ENCODE measurements around the gene MEG3. TPM values are rescaled to one million over a fixed set of nuclear protein-coding genes. Genes with fewer than 3 reads are reported as not detected.

Gene MEG3
- total and polyA plus RNA-seq, 2 of the 8 experiments (the other 6 are each of a cell fraction or from before 2014, with no cell fraction given), result 0.17 to 1.1 TPM

DNA sequence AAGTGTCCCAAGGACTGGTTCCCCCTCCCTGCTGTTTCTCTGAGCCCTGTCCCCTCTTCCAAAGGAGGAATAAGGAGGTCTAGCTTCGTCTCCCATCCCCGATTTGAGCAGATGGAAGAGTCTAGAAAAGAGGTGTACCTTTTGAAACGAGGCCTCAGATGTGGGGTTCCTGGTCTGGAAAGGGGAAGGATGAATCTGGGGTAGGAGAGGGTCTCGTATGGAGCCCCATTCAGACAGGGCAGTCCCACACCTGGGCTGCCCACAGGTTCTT is 13.3 kb downstream of the MEG3 start:
- Histone ChIP-seq H3K4me1 (replicated peaks in 1 of 4; ENCODE audit: control insufficient read depth in 3 of 4, insufficient read depth in 4 of 4, low read length in 3 of 4) (peaks cover 0 to 33% (median 21%) of the 10 kb centered on the region in 4 experiments; a peak in 6 of 7 replicates), H3K14ac (ENCODE audit: insufficient read length) (no peak overlapping the region), H3K79me2 (ENCODE audit: control insufficient read depth in 1 of 2, insufficient read depth in 2 of 2, low read length in 2 of 2) (no peaks in the 10 kb centered on the region)

More for the DNA sequence above, 13.3 kb downstream of the MEG3 start:
- peak overlapping the region; percentile 16 for H3K4ac ChIP-seq (replicated peaks; ENCODE audit: insufficient read length, low read depth, low read length)
- no peak overlapping the region for H3K56ac ChIP-seq (replicated peaks; ENCODE audit: insufficient read length, low read depth, low read length)
- H3K36me3 ChIP-seq (ENCODE audit: control insufficient read depth in 2 of 4, insufficient read depth in 4 of 4, low read length in 3 of 4), result no peaks in the 10 kb centered on the region
- no peak overlapping the region for H3K23ac ChIP-seq (ENCODE audit: insufficient read length)
- no peaks in the 10 kb centered on the region for H3K9me3 ChIP-seq (ENCODE audit: insufficient read depth in 2 of 2, low read depth in 1 of 2, low read length in 1 of 2)
- peak overlapping the region; percentile 40; the same call in 1 of the 2 replicates for H3K27ac ChIP-seq (ENCODE audit: low read depth, low read length)
- ChIA-PET CTCF (ENCODE audit: partially characterized antibody) (interaction anchor here (1.3 to 2.4 kb wide), 4 partner anchors 9 to 110 kb away, joined by 4 to 11 read pairs (median 6); no protein-coding TSS in a partner anchor), POLR2A (ENCODE audit: partially characterized antibody) (interaction anchor here (1.0 to 1.4 kb wide), 2 partner anchors 16 to 27 kb away, joined by 3 read pairs; no protein-coding TSS in a partner anchor)
- no peak overlapping the region for H2BK15ac ChIP-seq (ENCODE audit: low read length)
- peak overlapping the region; percentile 88 for H2BK12ac ChIP-seq (ENCODE audit: low read depth, low read length)
- 0 out of 7 replicates have a peak overlapping the region, but pooled peaks of 1 of the 4 experiments have one; percentile 10 for H3K9ac ChIP-seq (replicated peaks in 1 of 4; ENCODE audit: extremely low read depth in 1 of 4, low read depth in 3 of 4, low read length in 3 of 4)
- no peak for TF ChIP-seq POLR2A (IDR thresholded peaks at IDR 0.05; ENCODE audit: control extremely low read depth in 1 of 2, low read depth in 2 of 2, low read length in 2 of 2)
- no peak for TF ChIP-seq RFX5 (IDR thresholded peaks at IDR 0.05; ENCODE audit: borderline replicate concordance, low read depth, low read length)
- TF ChIP-seq, protein P1, sequence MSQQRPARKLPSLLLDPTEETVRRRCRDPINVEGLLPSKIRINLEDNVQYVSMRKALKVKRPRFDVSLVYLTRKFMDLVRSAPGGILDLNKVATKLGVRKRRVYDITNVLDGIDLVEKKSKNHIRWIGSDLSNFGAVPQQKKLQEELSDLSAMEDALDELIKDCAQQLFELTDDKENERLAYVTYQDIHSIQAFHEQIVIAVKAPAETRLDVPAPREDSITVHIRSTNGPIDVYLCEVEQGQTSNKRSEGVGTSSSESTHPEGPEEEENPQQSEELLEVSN (IDR thresholded peaks at IDR 0.05), result no peak
- no peak for TF ChIP-seq JUN (IDR thresholded peaks at IDR 0.05; ENCODE audit: low read depth, low read length)
- TF ChIP-seq POLR2AphosphoS5 (IDR thresholded peaks at IDR 0.05; ENCODE audit: low read depth, low read length), result no peak
- H4K8ac ChIP-seq (ENCODE audit: extremely low read depth, insufficient read depth, low read length), result peak overlapping the region; percentile 83
- 0 out of 2 replicates have a peak overlapping the region, but pooled peaks have one; percentile 2 for H2BK5ac ChIP-seq (ENCODE audit: low read depth, low read length)
- 93% methylated on average over 4 of the region's 4 CpGs; no CpG with 5 or more reads in 1 of the 2 experiments for WGBS, 2 experiments (ENCODE audit: extremely low coverage in 1 of 2, insufficient coverage in 1 of 2, insufficient read length in 1 of 2, insufficient replicate concordance in 2 of 2, low coverage in 1 of 2, low lambda C conversion rate in 2 of 2, missing lambda C conversion rate in 1 of 2)
- H4K5ac ChIP-seq (ENCODE audit: insufficient read length, low read depth, low read length), result no peak overlapping the region
- H4K20me1 ChIP-seq (replicated peaks in 1 of 2; ENCODE audit: control insufficient read depth in 1 of 2, insufficient read depth in 2 of 2, low read length in 2 of 2), result no peaks in the 10 kb centered on the region
- H3K18ac ChIP-seq (ENCODE audit: extremely low read depth, low read length), result peak overlapping the region; percentile 65; the same call in 1 of the 2 replicates
- H2BK20ac ChIP-seq (ENCODE audit: low read length), result peak overlapping the region; percentile 2; the same call in 1 of the 2 replicates
- DNase-seq (ENCODE audit: low read depth in 1 of 2, low spot score in 2 of 2) (no peak), FAIRE-seq (no peak)
- no peaks in the 10 kb centered on the region for H3K79me1 ChIP-seq (ENCODE audit: low read depth, low read length)
- H2BK120ac ChIP-seq (replicated peaks; ENCODE audit: low read depth, low read length), result no peak overlapping the region
- no peak overlapping the region for H2AK5ac ChIP-seq (ENCODE audit: low read depth, low read length)
- no peaks in the 10 kb centered on the region for H3K23me2 ChIP-seq (ENCODE audit: low read depth, low read length)
- no peak overlapping the region for H3K4me2 ChIP-seq (ENCODE audit: insufficient read depth in 1 of 2, low read depth in 2 of 2, low read length in 2 of 2)
- H3K4me3 ChIP-seq (ENCODE audit: extremely low read depth in 1 of 4, insufficient read depth in 2 of 4, low read depth in 3 of 4, low read length in 4 of 4), result no peak overlapping the region
- no peaks in the 10 kb centered on the region; a peak in 2 of 7 replicates for H3K27me3 ChIP-seq (replicated peaks in 1 of 4; ENCODE audit: control insufficient read depth in 3 of 4, extremely low read depth in 1 of 4, insufficient read depth in 3 of 4, low read length in 3 of 4)
- peak overlapping the region; percentile 84 for H4K91ac ChIP-seq (replicated peaks; ENCODE audit: insufficient read length, low read length)
- no peak overlapping the region for H2AFZ ChIP-seq (ENCODE audit: low read length)

Data from H1 (cell line).